Measurements from ENCODE around the gene AARS1. TPM values are rescaled to one million over a fixed set of nuclear protein-coding genes. Genes with fewer than 3 reads are reported as not detected.
"Not testable (repeated sequence)": the region's sequence is repeated elsewhere in the genome, so short reads cannot be mapped to it uniquely, and the experiment has no call there.

The AARS1 gene
- polyA plus RNA-seq, 3 donors, result 13.9 to 16.6 (median 16.3) TPM

- Histone ChIP-seq H2AFZ (ENCODE audit: insufficient read depth, low read depth, low read length, poor library complexity, severe bottlenecking) (no peak overlapping the region), H3K27me3 (ENCODE audit: control insufficient read depth in 2 of 2, insufficient read depth in 2 of 2, low read length in 2 of 2) (no peaks in the 10 kb centered on the region), H3K27ac (ENCODE audit: low read depth in 1 of 2, low read length in 2 of 2) (no peak overlapping the region), H3K79me2 (ENCODE audit: insufficient read depth, low read length) (no peaks in the 10 kb centered on the region), H3K4me1 (ENCODE audit: control insufficient read depth in 1 of 2, insufficient read depth in 2 of 2, low read length in 2 of 2) (no peaks in the 10 kb centered on the region), H4K20me1 (ENCODE audit: insufficient read depth, low read length) (no peaks in the 10 kb centered on the region), H3K36me3 (replicated peaks in 1 of 2; ENCODE audit: control insufficient read depth in 1 of 2, insufficient read depth in 2 of 2, low read length in 2 of 2) (peaks cover 50 to 94% of the 10 kb centered on the region in 2 donors), H3K9ac (ENCODE audit: insufficient read depth, low read length, poor library complexity, severe bottlenecking) (no peak overlapping the region), H3K4me2 (replicated peaks; ENCODE audit: extremely low read depth, low read length, poor library complexity, severe bottlenecking) (no peak overlapping the region), H3K4me3 (replicated peaks in 1 of 3; ENCODE audit: low read depth in 2 of 3, low read length in 3 of 3) (no peak overlapping the region), H3K9me3 (replicated peaks in 1 of 2; ENCODE audit: control insufficient read depth in 1 of 2, insufficient read depth in 1 of 2, low read length in 2 of 2) (no peaks in the 10 kb centered on the region)
- intact Hi-C loops (cut with micrococcal nuclease), result no loop called here
- no peak for DNase-seq
- H3K27me3 Mint-ChIP-seq (ENCODE audit: low read depth in 3 of 3), result no peaks in the 10 kb centered on the region
- no peak for TF ChIP-seq CTCF (IDR thresholded peaks at IDR 0.05)
- WGBS (ENCODE audit: insufficient coverage), result 100% methylated on average over 4 of the region's 7 CpGs
- peaks cover 42 to 92% of the 10 kb centered on the region in 2 donors for H3K36me3 Mint-ChIP-seq
- no peak overlapping the region for H3K27ac Mint-ChIP-seq
- H3K4me3 Mint-ChIP-seq, result no peak overlapping the region
- H3K9me3 Mint-ChIP-seq, result no peaks in the 10 kb centered on the region
- no peaks in the 10 kb centered on the region for H3K4me1 Mint-ChIP-seq
Measured at GRCh38 chr16:70324998-70325747, 35.9 kb upstream of the AARS1 start.

GRCh38 chr16:70320121-70320520 is 30.8 kb upstream of the AARS1 start:
- no peaks in the 10 kb centered on the region for H3K9me3 Mint-ChIP-seq
- Histone ChIP-seq H3K4me3 (replicated peaks in 1 of 3; ENCODE audit: low read depth in 2 of 3, low read length in 3 of 3) (no peak overlapping the region), H3K4me2 (replicated peaks; ENCODE audit: extremely low read depth, low read length, poor library complexity, severe bottlenecking) (no peak overlapping the region), H2AFZ (ENCODE audit: insufficient read depth, low read depth, low read length, poor library complexity, severe bottlenecking) (no peak overlapping the region), H3K36me3 (replicated peaks in 1 of 2; ENCODE audit: control insufficient read depth in 1 of 2, insufficient read depth in 2 of 2, low read length in 2 of 2) (peaks cover 55 to 98% of the 10 kb centered on the region in 2 donors), H4K20me1 (ENCODE audit: insufficient read depth, low read length) (no peaks in the 10 kb centered on the region), H3K79me2 (ENCODE audit: insufficient read depth, low read length) (no peaks in the 10 kb centered on the region), H3K9me3 (replicated peaks in 1 of 2; ENCODE audit: control insufficient read depth in 1 of 2, insufficient read depth in 1 of 2, low read length in 2 of 2) (no peaks in the 10 kb centered on the region), H3K27me3 (ENCODE audit: control insufficient read depth in 2 of 2, insufficient read depth in 2 of 2, low read length in 2 of 2) (no peaks in the 10 kb centered on the region), H3K4me1 (ENCODE audit: control insufficient read depth in 1 of 2, insufficient read depth in 2 of 2, low read length in 2 of 2) (no peaks in the 10 kb centered on the region), H3K9ac (ENCODE audit: insufficient read depth, low read length, poor library complexity, severe bottlenecking) (no peak overlapping the region), H3K27ac (ENCODE audit: low read depth in 1 of 2, low read length in 2 of 2) (no peak overlapping the region)
- H3K4me3 Mint-ChIP-seq, result no peak overlapping the region
- TF ChIP-seq CTCF (IDR thresholded peaks at IDR 0.05), result no peak
- H3K27me3 Mint-ChIP-seq (ENCODE audit: low read depth in 3 of 3), result no peaks in the 10 kb centered on the region
- no peak for DNase-seq
- no peaks in the 10 kb centered on the region for H3K4me1 Mint-ChIP-seq
- intact Hi-C loops (cut with micrococcal nuclease), result no loop called here
- 97% methylated on average over 3 of the region's 5 CpGs for WGBS (ENCODE audit: insufficient coverage)
- H3K27ac Mint-ChIP-seq, result no peak overlapping the region
- peaks cover 39 to 85% of the 10 kb centered on the region in 2 donors for H3K36me3 Mint-ChIP-seq

- H4K20me1 ChIP-seq (ENCODE audit: insufficient read depth, low read length); intact Hi-C loops (cut with micrococcal nuclease); H3K36me3 ChIP-seq (replicated peaks in 1 of 2; ENCODE audit: control insufficient read depth in 1 of 2, insufficient read depth in 2 of 2, low read length in 2 of 2); H3K27ac ChIP-seq (ENCODE audit: low read depth in 1 of 2, low read length in 2 of 2); H3K4me3 ChIP-seq (replicated peaks in 1 of 3; ENCODE audit: low read depth in 2 of 3, low read length in 3 of 3); H3K4me3 Mint-ChIP-seq; DNase-seq; H3K9me3 Mint-ChIP-seq; H2AFZ ChIP-seq (ENCODE audit: insufficient read depth, low read depth, low read length, poor library complexity, severe bottlenecking); H3K9me3 ChIP-seq (replicated peaks in 1 of 2; ENCODE audit: control insufficient read depth in 1 of 2, insufficient read depth in 1 of 2, low read length in 2 of 2); H3K27me3 ChIP-seq (ENCODE audit: control insufficient read depth in 2 of 2, insufficient read depth in 2 of 2, low read length in 2 of 2); H3K27me3 Mint-ChIP-seq (ENCODE audit: low read depth in 3 of 3); H3K9ac ChIP-seq (ENCODE audit: insufficient read depth, low read length, poor library complexity, severe bottlenecking); H3K4me2 ChIP-seq (replicated peaks; ENCODE audit: extremely low read depth, low read length, poor library complexity, severe bottlenecking): not testable (repeated sequence)
- H3K27ac Mint-ChIP-seq, result peak overlapping the region in 1 of 7 donors; percentile 73
- no CpG with 5 or more reads among the region's 2 CpGs for WGBS (ENCODE audit: insufficient coverage)
- H3K79me2 ChIP-seq (ENCODE audit: insufficient read depth, low read length), result peaks cover 57% of the 10 kb centered on the region
- H3K36me3 Mint-ChIP-seq, result peaks cover 9 to 24% of the 10 kb centered on the region in 2 donors
- peaks cover 15 to 20% of the 10 kb centered on the region in 2 donors for H3K4me1 ChIP-seq (ENCODE audit: control insufficient read depth in 1 of 2, insufficient read depth in 2 of 2, low read length in 2 of 2)
- H3K4me1 Mint-ChIP-seq, result peaks cover 27% of the 10 kb centered on the region
Measured at GRCh38 chr16:70307726-70308125, 18.4 kb upstream of the AARS1 start.

Data from CD14-positive monocyte (primary cell).